VCaP (cell line): ENCODE results near the gene CAMKK2.

Source experiments
- H3K27ac ChIP-seq: fragments of 450-650 bp; 2 replicates; pipeline ENCODE4 v1.5.1; 2017
- TF ChIP-seq, protein P1 (sequence below): fragments of 450-650 bp; conservative IDR thresholded peaks from 2 replicates; pipeline ENCODE4 v1.5.1; 2017; ENCODE audit warnings: mild to moderate bottlenecking, moderate library complexity

CAMKK2 gene

DNA sequence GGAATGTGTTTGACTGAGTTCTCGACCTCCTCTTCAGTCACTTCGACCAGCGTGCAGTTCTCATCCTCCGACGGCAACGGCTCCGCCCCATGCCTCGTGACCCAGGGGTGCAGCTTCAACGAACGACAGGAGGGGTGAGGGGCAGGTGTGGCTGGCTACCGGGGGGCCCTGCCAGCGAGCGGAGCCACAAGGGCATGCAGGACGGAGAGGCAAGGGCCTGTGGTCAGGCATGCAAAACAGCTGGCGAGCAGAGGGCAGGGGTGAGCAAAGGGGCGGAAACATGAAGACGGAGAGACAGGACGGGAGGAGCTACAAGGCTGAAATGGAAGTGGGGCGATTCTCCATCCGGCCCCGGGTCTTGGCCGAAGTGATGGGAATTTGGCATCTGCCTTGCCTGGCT, 47.9 kb downstream of the CAMKK2 start:
- H3K27ac ChIP-seq, result no peak overlapping the region
- TF ChIP-seq, protein P1, sequence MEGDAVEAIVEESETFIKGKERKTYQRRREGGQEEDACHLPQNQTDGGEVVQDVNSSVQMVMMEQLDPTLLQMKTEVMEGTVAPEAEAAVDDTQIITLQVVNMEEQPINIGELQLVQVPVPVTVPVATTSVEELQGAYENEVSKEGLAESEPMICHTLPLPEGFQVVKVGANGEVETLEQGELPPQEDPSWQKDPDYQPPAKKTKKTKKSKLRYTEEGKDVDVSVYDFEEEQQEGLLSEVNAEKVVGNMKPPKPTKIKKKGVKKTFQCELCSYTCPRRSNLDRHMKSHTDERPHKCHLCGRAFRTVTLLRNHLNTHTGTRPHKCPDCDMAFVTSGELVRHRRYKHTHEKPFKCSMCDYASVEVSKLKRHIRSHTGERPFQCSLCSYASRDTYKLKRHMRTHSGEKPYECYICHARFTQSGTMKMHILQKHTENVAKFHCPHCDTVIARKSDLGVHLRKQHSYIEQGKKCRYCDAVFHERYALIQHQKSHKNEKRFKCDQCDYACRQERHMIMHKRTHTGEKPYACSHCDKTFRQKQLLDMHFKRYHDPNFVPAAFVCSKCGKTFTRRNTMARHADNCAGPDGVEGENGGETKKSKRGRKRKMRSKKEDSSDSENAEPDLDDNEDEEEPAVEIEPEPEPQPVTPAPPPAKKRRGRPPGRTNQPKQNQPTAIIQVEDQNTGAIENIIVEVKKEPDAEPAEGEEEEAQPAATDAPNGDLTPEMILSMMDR, result no peak

DNA sequence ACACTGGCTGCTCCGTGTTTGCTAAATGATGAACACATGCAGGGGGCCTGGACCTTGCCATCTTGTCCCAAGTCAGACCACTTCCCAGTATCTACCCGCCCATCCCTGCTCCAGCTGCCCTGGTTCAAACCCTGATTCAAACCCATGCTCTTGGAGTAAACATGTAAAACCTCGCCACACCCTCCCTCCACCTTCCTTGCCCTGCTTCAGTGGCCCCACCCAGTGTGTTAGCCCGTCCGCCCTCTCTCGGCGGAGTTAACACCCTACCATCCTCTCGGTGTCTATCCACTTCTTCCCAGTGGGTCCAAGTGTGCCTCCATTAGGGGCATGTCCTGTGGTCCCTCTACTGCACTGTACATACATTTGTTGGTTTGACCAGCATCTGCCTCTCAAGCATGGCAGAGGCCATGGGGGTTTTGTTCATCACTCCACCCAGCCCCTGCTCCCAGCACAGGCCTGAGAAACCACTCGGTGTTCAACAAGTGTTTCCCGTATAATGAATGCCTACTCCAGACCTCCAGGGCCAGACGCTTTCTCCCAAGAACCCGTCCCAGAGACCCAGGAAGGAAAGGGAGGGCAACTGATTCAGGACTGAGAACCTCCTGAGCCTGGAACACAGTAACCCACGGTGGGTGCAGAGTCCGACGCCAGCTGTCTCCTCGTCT, 49.5 kb downstream of the CAMKK2 start:
- H3K27ac ChIP-seq, result no peak overlapping the region
- TF ChIP-seq, protein P1, result no peak

DNA sequence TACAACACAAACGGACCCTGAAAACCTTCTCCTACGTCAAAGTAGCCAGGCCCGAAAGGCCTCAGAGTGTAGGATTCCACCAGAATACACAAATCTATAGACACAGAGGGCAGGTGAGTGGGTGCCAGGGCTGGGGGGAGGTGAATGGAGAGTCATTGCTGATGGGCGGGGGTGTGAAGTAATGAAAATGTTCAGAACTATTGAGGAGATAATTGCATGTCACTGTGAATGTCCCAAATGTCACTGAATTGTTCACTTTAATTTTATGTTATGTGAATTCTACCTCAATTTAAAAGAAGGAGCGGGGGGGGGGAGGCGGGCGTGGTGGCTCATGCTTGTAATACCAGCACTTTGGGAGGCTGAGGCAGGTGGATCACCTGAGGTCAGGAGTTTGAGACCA, 50.6 kb downstream of the CAMKK2 start:
- TF ChIP-seq, protein P1, result no peak
- no peak overlapping the region for H3K27ac ChIP-seq

DNA sequence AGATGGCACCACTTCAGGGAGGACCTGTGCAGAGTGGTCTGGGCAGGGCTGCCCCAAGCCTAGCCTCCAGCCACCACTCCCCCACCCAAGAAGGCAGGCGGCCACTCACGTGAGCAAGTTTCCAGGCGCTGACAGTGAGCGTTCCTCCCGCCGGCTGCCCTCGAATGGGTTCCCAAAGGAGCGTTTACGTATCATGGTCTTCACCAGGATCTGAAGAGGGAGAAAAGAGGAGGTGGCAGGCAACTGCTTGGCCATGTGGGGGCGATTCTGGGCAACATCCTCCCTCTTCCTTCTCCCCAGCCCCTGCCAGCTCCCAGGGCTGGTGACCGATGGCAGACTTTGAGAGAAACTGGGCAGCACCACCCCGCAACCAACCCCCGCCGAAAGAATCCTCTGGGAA, 51.5 kb downstream of the CAMKK2 start:
- H3K27ac ChIP-seq, result no peak overlapping the region
- TF ChIP-seq, protein P1, result no peak

DNA sequence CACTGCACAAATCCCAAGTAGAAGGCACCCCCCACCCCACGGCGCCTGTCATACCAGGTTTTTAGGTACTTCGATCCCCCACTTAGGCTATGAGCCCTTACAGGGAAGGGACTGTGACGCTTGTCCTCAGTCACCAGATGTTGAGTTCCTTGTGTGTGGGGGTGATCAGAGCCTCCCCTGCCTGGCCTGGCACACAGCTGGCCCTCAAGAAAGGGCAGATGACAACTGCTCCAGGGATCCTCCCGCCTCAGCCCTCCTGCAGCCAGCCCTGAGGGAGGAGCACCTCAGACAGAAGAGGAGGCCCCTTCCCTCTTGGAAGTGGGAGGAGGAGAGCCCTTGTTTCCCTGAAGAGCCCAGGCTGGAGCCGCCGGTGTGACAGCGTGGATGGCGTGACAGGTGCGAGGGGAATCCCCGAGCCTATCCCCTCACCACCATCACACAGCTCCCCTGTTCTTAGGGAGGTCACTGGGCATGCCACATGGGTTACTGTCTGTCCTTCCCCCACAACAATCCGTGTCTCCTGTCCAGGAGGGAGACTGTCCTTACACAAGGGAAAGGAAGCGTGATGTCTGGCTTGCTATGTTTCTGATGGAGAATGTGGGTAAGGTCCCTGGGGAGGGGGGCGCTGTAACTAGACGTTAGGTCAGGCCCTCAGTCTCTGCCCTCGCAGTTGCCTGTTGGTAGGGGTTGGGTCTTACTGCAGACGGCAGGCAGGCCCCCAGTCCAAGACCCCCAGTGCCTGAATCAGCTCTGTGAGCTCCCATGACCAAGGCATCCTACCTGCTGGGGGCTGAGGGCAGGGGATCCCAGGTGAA, 55.1 kb downstream of the CAMKK2 start:
- H3K27ac ChIP-seq, result peak overlapping the region; percentile 24; the same call in 1 of the 2 replicates
- TF ChIP-seq, protein P1, result no peak

DNA sequence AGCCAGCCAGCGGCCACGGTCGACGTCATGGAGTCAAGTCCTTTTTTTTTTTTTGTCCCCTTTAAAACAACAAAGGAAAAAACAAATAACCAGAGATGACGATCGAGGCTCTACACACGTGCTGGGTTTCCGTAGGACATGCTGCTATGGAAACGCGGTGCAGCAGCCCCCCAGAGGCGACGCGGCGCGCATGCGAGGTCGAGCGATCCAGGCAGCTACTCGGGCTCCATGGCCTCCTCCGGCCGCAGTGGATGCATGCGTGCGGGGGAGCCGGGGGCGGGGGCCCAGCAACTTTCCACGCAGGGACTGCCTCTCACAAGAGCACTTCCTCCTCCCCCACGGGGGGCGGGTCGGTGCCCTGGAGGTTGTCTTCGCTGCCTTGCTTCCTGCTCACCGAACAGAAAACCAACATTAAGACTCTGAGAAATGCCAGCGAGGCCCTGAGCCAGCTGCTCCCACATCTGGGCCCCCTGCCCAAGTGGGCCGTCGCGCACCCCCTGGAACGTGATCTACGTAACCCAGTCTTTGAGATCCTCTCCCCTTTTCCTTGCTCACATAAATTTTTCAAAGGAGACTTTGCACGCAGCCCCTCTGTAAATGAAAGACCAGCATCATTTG, 55.9 kb downstream of the CAMKK2 start:
- no peak overlapping the region; the same call in 1 of the 2 replicates for H3K27ac ChIP-seq
- TF ChIP-seq, protein P1, result no peak

DNA sequence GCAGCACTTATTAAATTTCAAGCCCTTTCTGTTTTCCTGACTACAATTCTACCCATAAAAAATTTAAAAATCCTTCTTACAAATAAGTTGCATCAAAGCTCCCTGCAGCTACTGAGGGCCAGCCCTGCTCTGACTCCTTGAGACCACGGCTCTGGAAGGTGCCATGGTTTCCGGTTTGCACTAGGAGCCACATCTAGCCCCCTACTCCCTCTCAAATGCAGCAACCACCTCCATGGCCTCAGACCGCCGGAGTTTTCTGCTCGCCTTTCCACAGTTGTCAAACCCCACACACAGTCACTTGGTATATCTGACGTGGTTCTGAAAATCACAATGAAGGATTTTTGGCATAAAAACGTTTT, 56.5 kb downstream of the CAMKK2 start:
- TF ChIP-seq, protein P1, result no peak
- peak overlapping the region; percentile 82 for H3K27ac ChIP-seq
